HCT116 (cell line): Measurements from ENCODE around the gene MYO1E. TPM values are rescaled to one million over a fixed set of nuclear protein-coding genes. Genes with fewer than 3 reads are reported as not detected.

ENCODE experiments used
- ATAC-seq: fragments of 200-7000 bp; cut with Tn5 transposase; 2 replicates; pipeline ENCODE4 v1.9.1; 2020; ENCODE audit warnings: mild to moderate bottlenecking, moderate library complexity
- BruUV-seq: library from RNA; stranded (reverse); fragments of 400-500 nt; replicated peaks from 2 replicates; lab custom pipeline; 2021; lab: Mats Ljungman, UMichigan
- CTCF ChIA-PET: fragments of 300-600 bp; sonication (Branson Sonifier 250); formaldehyde crosslinking; loops from one replicate; lab custom pipeline; 2021; ENCODE audit warnings: antibody characterized with exemption; lab: Charles Lee
- POLR2A ChIA-PET: fragments of 300-600, 350-600 bp; sonication (Branson Sonifier 250); formaldehyde crosslinking; loops from one replicate; lab custom pipeline; 2021; ENCODE audit warnings: antibody characterized with exemption; lab: Charles Lee
- RAD21 ChIA-PET, 2 experiments: fragments of 300-600 bp; sonication (Branson Sonifier 250); formaldehyde crosslinking; loops; one replicate each; lab custom pipeline; 2023; ENCODE audit warnings: low total read pairs in 2 of 2; ENCODE audit not compliant: uncharacterized antibody in 2 of 2, unreplicated experiment in 2 of 2, low non-redundant PET in 1 of 2; lab: Charles Lee
- DNase-seq: peaks from one replicate; pipeline ENCODE4 v3.0.0-alpha.2; 2010; ENCODE audit warnings: low read depth, low spot score
- H2AFZ ChIP-seq: fragments of 200-600 bp; shearing (Covaris generic), sonication (generic); 2 replicates; pipeline ENCODE4 v1.6.1; 2017; ENCODE audit warnings: low read depth, mixed run types, mixed read lengths, antibody characterized with exemption, low read length; ENCODE audit not compliant: poor library complexity, severe bottlenecking
- H3K27ac ChIP-seq: 2 replicates; pipeline ENCODE4 v1.5.1; 2012; ENCODE audit warnings: low read depth, low read length
- H3K27me3 ChIP-seq: fragments of 200-600 bp; sonication (generic); 2 replicates; pipeline ENCODE4 v1.6.1; 2016; ENCODE audit warnings: mixed run types, low read length, mixed read lengths; ENCODE audit not compliant: insufficient read depth
- H3K36me3 ChIP-seq, 2 experiments: fragments of 200-500 bp in 1 of 2; fragments of 200-600 bp in 1 of 2; sonication (Bioruptor generic) in 1 of 2; sonication (generic) in 1 of 2; 2 replicates each; pipeline versions ENCODE4 v1.5.1 to v1.6.1; 2014 to 2016; ENCODE audit warnings: low read length in 2 of 2, inconsistent platforms in 1 of 2, mixed read lengths in 1 of 2, mixed run types in 1 of 2; ENCODE audit not compliant: insufficient read depth in 2 of 2, control insufficient read depth in 1 of 2
- H3K4me1 ChIP-seq, 2 experiments: fragments of 200-600 bp in 1 of 2; sonication (generic) in 1 of 2; 2 replicates each; pipeline versions ENCODE4 v1.5.1 to v1.6.1; 2012 to 2017; ENCODE audit warnings: low read length in 2 of 2, inconsistent platforms in 1 of 2, mild to moderate bottlenecking in 1 of 2, mixed read lengths in 1 of 2, mixed run types in 1 of 2, moderate library complexity in 1 of 2; ENCODE audit not compliant: insufficient read depth in 2 of 2, control insufficient read depth in 1 of 2
- H3K4me2 ChIP-seq: fragments of 200-600 bp; sonication (generic); 2 replicates; pipeline ENCODE4 v1.6.1; 2017; ENCODE audit warnings: mixed run types, low read length, mixed read lengths
- H3K4me3 ChIP-seq, 2 experiments: fragments of 200-600 bp in 1 of 2; sonication (generic) in 1 of 2; replicated peaks in 1 of 2; 2 replicates each; pipeline ENCODE4 v1.5.1; 2011 to 2016; ENCODE audit warnings: low read length in 2 of 2, control low read depth in 1 of 2, low read depth in 1 of 2, mild to moderate bottlenecking in 1 of 2, mixed read lengths in 1 of 2, mixed run types in 1 of 2
- H3K79me2 ChIP-seq: fragments of 200-600 bp; sonication (generic); 2 replicates; pipeline ENCODE4 v1.6.1; 2017; ENCODE audit warnings: mild to moderate bottlenecking, mixed run types, low read length, moderate library complexity, mixed read lengths; ENCODE audit not compliant: insufficient read depth
- H3K9ac ChIP-seq: fragments of 200-600 bp; sonication (generic); 2 replicates; pipeline ENCODE4 v1.6.1; 2016; ENCODE audit warnings: low read length, mixed read lengths
- H3K9me2 ChIP-seq: fragments of 200-600 bp; sonication (generic), shearing (Covaris generic); 2 replicates; pipeline ENCODE4 v1.6.1; 2017; ENCODE audit warnings: mixed run types, mild to moderate bottlenecking, moderate library complexity; ENCODE audit not compliant: insufficient read depth
- H3K9me3 ChIP-seq, 2 experiments: fragments of 200-500 bp in 1 of 2; fragments of 200-600 bp in 1 of 2; sonication (Bioruptor generic) in 1 of 2; sonication (generic) in 1 of 2; 2 replicates each; pipeline ENCODE4 v1.6.1; 2014 to 2017; ENCODE audit warnings: low read length in 2 of 2, mixed read lengths in 2 of 2, inconsistent platforms in 1 of 2, low read depth in 1 of 2, mild to moderate bottlenecking in 1 of 2, mixed run types in 1 of 2, moderate library complexity in 1 of 2; ENCODE audit not compliant: control insufficient read depth in 1 of 2, insufficient read depth in 1 of 2
- H4K20me1 ChIP-seq: fragments of 200-600 bp; sonication (generic), shearing (Covaris generic); 2 replicates; pipeline ENCODE4 v1.6.1; 2017; ENCODE audit warnings: mixed run types, mild to moderate bottlenecking, moderate library complexity; ENCODE audit not compliant: insufficient read depth
- ATF3 ChIP-seq: IDR thresholded peaks from 2 replicates; pipeline ENCODE4 v1.6.1; 2012
- CEBPB ChIP-seq: IDR thresholded peaks from 2 replicates; pipeline ENCODE4 v1.6.1; 2012; ENCODE audit warnings: low read depth
- EGR1 ChIP-seq: IDR thresholded peaks from 2 replicates; pipeline ENCODE4 v1.6.1; 2012; ENCODE audit warnings: low read depth
- EZH2 ChIP-seq: fragments of 200-600 bp; sonication (generic); IDR thresholded peaks from 2 replicates; pipeline ENCODE4 v1.6.1; 2017; ENCODE audit warnings: antibody characterized with exemption, mixed run types
- FOSL1 ChIP-seq: IDR thresholded peaks from 2 replicates; pipeline ENCODE4 v1.6.1; 2012; ENCODE audit warnings: low read depth
- POLR2A ChIP-seq: IDR thresholded peaks from 2 replicates; pipeline ENCODE4 v1.7.0; 2011; ENCODE audit warnings: borderline replicate concordance; ENCODE audit not compliant: insufficient read depth, insufficient read length; ENCODE audit errors: extremely low read depth
- POLR2AphosphoS5 ChIP-seq: IDR thresholded peaks from 2 replicates; pipeline ENCODE4 v1.6.1; 2011; ENCODE audit warnings: mild to moderate bottlenecking, low read depth, low read length, moderate library complexity
- SIN3A ChIP-seq: IDR thresholded peaks from 2 replicates; pipeline ENCODE4 v1.6.1; 2012; ENCODE audit warnings: low read depth
- SP1 ChIP-seq: IDR thresholded peaks from 2 replicates; pipeline ENCODE4 v1.6.1; 2012; ENCODE audit warnings: low read depth
- TCF7L2 ChIP-seq: IDR thresholded peaks from 2 replicates; pipeline ENCODE4 v1.7.0; 2011; ENCODE audit warnings: borderline replicate concordance, inconsistent platforms; ENCODE audit not compliant: insufficient read depth, insufficient read length; ENCODE audit errors: extremely low read depth
- ZFX ChIP-seq: fragments of 450-650 bp; IDR thresholded peaks from 2 replicates; pipeline ENCODE4 v1.6.1; 2017
- ZNF274 ChIP-seq: fragments of 200-500 bp; sonication (Bioruptor generic); IDR thresholded peaks from 2 replicates; pipeline ENCODE4 v1.6.1; 2014; ENCODE audit warnings: mild to moderate bottlenecking, low read depth, low read length, inconsistent platforms
- intact Hi-C: fragments of 100-400 bp; cut with micrococcal nuclease; formaldehyde crosslinking; loops from 2 replicates; pipeline ENCODE4 v1.10.0; 2022
- total RNA-seq: library from RNA; stranded (reverse); gene quantifications from one replicate; pipeline ENCODE4 v1.2.1, GENCODE V29; 2021; ENCODE audit not compliant: unreplicated experiment

MYO1E gene
- total RNA-seq, 1 experiment from 2014 or later: 182 TPM

- peaks cover 0 to 33% of the 10 kb centered on the region in 2 experiments; a peak in 2 of 4 replicates for H3K4me1 ChIP-seq
- H3K9ac ChIP-seq: no peak overlapping the region
- H3K36me3 ChIP-seq: no peaks in the 10 kb centered on the region
- ChIA-PET RAD21 (no interaction called here), CTCF (interaction anchor here (1.2 kb wide), 1 partner anchor 247 kb away, joined by 5 read pairs; no protein-coding TSS in a partner anchor), POLR2A (no interaction called here)
- no peak for ATAC-seq
- H4K20me1 ChIP-seq: no peaks in the 10 kb centered on the region
- DNase-seq: no peak
- intact Hi-C loops: loop anchor here (5.0 kb wide), 1 partner anchor 167 kb away; no protein-coding TSS in a partner anchor
- peaks cover 4% of the 10 kb centered on the region; the same call in 1 of the 2 replicates for H3K79me2 ChIP-seq
- no peaks in the 10 kb centered on the region for H3K27me3 ChIP-seq
- no peak overlapping the region for H3K4me2 ChIP-seq
- H3K9me3 ChIP-seq: no peaks in the 10 kb centered on the region
- TF ChIP-seq SP1 (no peak), EZH2 (no peak), POLR2AphosphoS5 (no peak), ATF3 (no peak), POLR2A (no peak), ZFX (no peak), ZNF274 (no peak), TCF7L2 (no peak), FOSL1 (no peak), EGR1 (no peak), SIN3A (no peak), CEBPB (no peak)
- no TSS peak for BruUV-seq
- no peak overlapping the region for H2AFZ ChIP-seq
- no peak overlapping the region for H3K27ac ChIP-seq
- H3K4me3 ChIP-seq: no peak overlapping the region
- no peaks in the 10 kb centered on the region for H3K9me2 ChIP-seq
Measured at GRCh38 chr15:59245559-59245958, 127.1 kb downstream of the MYO1E start.

GRCh38 chr15:59244337-59244736 is 128.3 kb downstream of the MYO1E start:
- no TSS peak for BruUV-seq
- H3K27ac ChIP-seq: no peak overlapping the region
- ChIA-PET RAD21 (no interaction called here), POLR2A (no interaction called here), CTCF (no interaction called here)
- TF ChIP-seq EZH2 (no peak), ZFX (no peak)
- H3K9me3 ChIP-seq: no peaks in the 10 kb centered on the region
- H3K27me3 ChIP-seq: no peaks in the 10 kb centered on the region
- peaks cover 8% of the 10 kb centered on the region; the same call in 1 of the 2 replicates for H3K79me2 ChIP-seq
- H4K20me1 ChIP-seq: no peaks in the 10 kb centered on the region
- H3K4me3 ChIP-seq: no peak overlapping the region
- H3K4me2 ChIP-seq: no peak overlapping the region
- intact Hi-C loops: no loop called here
- H3K4me1 ChIP-seq: peaks cover 0 to 22% of the 10 kb centered on the region in 2 experiments; a peak in 2 of 4 replicates
- H3K36me3 ChIP-seq: no peaks in the 10 kb centered on the region
- H3K9me2 ChIP-seq: no peaks in the 10 kb centered on the region
- no peak for DNase-seq
- no peak overlapping the region for H2AFZ ChIP-seq
- ATAC-seq: no peak
- H3K9ac ChIP-seq: no peak overlapping the region
